ENCODE results near the gene SYN1.

Gene SYN1

DNA sequence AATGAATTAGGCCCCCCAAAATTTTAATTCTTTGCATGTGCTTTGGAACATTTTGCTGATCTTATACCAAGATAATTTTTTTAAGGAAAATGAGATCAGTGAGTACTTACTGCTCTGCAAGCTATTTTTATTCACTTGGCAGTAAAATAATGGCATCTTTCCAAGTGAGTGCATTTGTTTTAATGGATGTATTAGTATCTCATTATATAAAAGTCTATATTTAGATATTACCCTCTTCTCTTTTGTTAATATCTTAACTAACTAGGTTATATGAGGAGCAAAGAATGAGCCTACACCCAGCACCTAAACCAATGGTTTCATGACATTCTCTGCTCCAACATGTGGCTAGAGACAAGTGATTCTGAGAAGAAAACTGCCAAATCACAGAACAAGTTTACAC, 79.8 kb downstream of the SYN1 start:
- Histone ChIP-seq H2BK5ac (ENCODE audit: low read depth, low read length, poor library complexity) (no peak overlapping the region), H3K27ac (ENCODE audit: low read depth, low read length) (no peak overlapping the region), H2AFZ (ENCODE audit: insufficient read depth, low read length, poor library complexity) (no peak overlapping the region), H3K9me3 (ENCODE audit: insufficient read depth, low read depth, low read length) (no peaks in the 10 kb centered on the region), H3K9ac (ENCODE audit: low read length) (no peak overlapping the region), H3K27me3 (ENCODE audit: insufficient read depth, low read length) (no peaks in the 10 kb centered on the region), H3K36me3 (ENCODE audit: control insufficient read depth in 1 of 2, insufficient read depth in 2 of 2, low read length in 2 of 2) (no peaks in the 10 kb centered on the region), H3K18ac (ENCODE audit: low read length) (no peak overlapping the region), H3K79me2 (ENCODE audit: control insufficient read depth, insufficient read depth, low read length, poor library complexity) (no peaks in the 10 kb centered on the region), H3K4me3 (ENCODE audit: low read depth, low read length) (no peak overlapping the region), H2AK5ac (ENCODE audit: low read length) (no peak overlapping the region), H3K4ac (ENCODE audit: low read depth, low read length) (no peak overlapping the region), H4K12ac (ENCODE audit: low read depth, low read length) (no peak overlapping the region), H2BK120ac (ENCODE audit: insufficient read depth, low read length, poor library complexity) (no peak overlapping the region), H3K4me2 (ENCODE audit: low read length) (no peak overlapping the region), H4K8ac (ENCODE audit: low read depth, low read length) (no peak overlapping the region), H4K91ac (ENCODE audit: low read depth, low read length) (no peak overlapping the region), H3K4me1 (ENCODE audit: control insufficient read depth in 1 of 2, insufficient read depth in 2 of 2, low read length in 2 of 2) (no peaks in the 10 kb centered on the region), H3K23ac (ENCODE audit: low read length) (no peak overlapping the region), H3K14ac (ENCODE audit: low read length) (no peak overlapping the region), H2BK12ac (ENCODE audit: low read length) (no peak overlapping the region), H3K79me1 (ENCODE audit: low read length) (peaks cover 2% of the 10 kb centered on the region)
- no peak for DNase-seq

DNA sequence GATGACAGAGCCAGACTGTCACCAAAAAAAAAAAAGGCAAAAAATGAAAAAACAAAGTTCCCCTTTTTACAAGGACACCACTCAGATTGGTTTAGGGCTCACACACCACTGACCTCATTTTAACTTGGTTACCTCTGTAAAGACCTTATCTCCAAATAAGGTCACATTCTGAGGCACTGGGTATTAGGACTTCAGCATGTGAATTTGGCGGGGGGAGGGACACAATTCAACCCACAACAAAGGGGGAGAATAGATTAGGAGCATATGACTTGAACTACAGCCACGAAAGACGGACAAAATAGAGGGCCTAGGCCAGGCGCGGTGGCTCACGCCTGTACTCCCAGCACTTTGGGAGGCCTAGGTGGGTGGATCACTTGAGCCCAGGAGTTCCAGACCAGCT, 89.6 kb downstream of the SYN1 start:
- Histone ChIP-seq H3K79me2 (ENCODE audit: control insufficient read depth, insufficient read depth, low read length, poor library complexity) (no peaks in the 10 kb centered on the region), H3K79me1 (ENCODE audit: low read length) (no peaks in the 10 kb centered on the region), H3K23ac (ENCODE audit: low read length) (no peak overlapping the region), H3K4me2 (ENCODE audit: low read length) (no peak overlapping the region), H2AK5ac (ENCODE audit: low read length) (no peak overlapping the region), H2BK12ac (ENCODE audit: low read length) (no peak overlapping the region), H3K4me1 (ENCODE audit: control insufficient read depth in 1 of 2, insufficient read depth in 2 of 2, low read length in 2 of 2) (no peaks in the 10 kb centered on the region), H3K18ac (ENCODE audit: low read length) (no peak overlapping the region), H3K4ac (ENCODE audit: low read depth, low read length) (no peak overlapping the region), H4K8ac (ENCODE audit: low read depth, low read length) (no peak overlapping the region), H2AFZ (ENCODE audit: insufficient read depth, low read length, poor library complexity) (no peak overlapping the region), H3K9ac (ENCODE audit: low read length) (no peak overlapping the region), H3K14ac (ENCODE audit: low read length) (no peak overlapping the region), H2BK5ac (ENCODE audit: low read depth, low read length, poor library complexity) (no peak overlapping the region), H3K9me3 (ENCODE audit: insufficient read depth, low read depth, low read length) (no peaks in the 10 kb centered on the region), H2BK120ac (ENCODE audit: insufficient read depth, low read length, poor library complexity) (no peak overlapping the region), H3K27me3 (ENCODE audit: insufficient read depth, low read length) (no peaks in the 10 kb centered on the region), H4K91ac (ENCODE audit: low read depth, low read length) (no peak overlapping the region), H3K4me3 (ENCODE audit: low read depth, low read length) (no peak overlapping the region), H4K12ac (ENCODE audit: low read depth, low read length) (no peak overlapping the region), H3K36me3 (ENCODE audit: control insufficient read depth in 1 of 2, insufficient read depth in 2 of 2, low read length in 2 of 2) (no peaks in the 10 kb centered on the region), H3K27ac (ENCODE audit: low read depth, low read length) (no peak overlapping the region)
- DNase-seq, result no peak
- no CpG with 5 or more reads among the region's 6 CpGs for WGBS (ENCODE audit: extremely low coverage, insufficient coverage, insufficient read length)

DNA sequence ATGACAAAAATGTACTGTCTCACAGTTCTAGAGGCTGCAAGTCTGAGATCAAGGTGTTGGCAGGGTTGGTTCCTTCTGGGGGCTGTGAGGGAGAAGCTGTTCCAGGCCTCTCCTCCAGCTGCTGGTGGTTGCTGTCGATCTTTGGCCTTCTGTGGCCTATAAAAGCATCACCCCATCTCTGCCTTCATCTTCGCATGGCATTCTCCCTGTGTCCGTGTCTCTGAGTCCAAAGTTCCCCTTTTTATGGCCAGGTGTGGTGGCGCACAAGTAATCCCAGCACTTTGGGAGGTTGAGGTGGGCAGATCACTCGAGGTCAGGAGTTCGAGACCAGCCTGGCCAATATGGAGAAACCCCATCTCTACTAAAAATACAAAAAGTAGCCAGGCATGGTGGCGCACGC, 90.1 kb downstream of the SYN1 start:
- Histone ChIP-seq H4K8ac (ENCODE audit: low read depth, low read length) (no peak overlapping the region), H3K79me1 (ENCODE audit: low read length) (no peaks in the 10 kb centered on the region), H3K9me3 (ENCODE audit: insufficient read depth, low read depth, low read length) (no peaks in the 10 kb centered on the region), H3K4me3 (ENCODE audit: low read depth, low read length) (no peak overlapping the region), H2BK120ac (ENCODE audit: insufficient read depth, low read length, poor library complexity) (no peak overlapping the region), H3K4me2 (ENCODE audit: low read length) (no peak overlapping the region), H2AFZ (ENCODE audit: insufficient read depth, low read length, poor library complexity) (no peak overlapping the region), H3K79me2 (ENCODE audit: control insufficient read depth, insufficient read depth, low read length, poor library complexity) (no peaks in the 10 kb centered on the region), H3K36me3 (ENCODE audit: control insufficient read depth in 1 of 2, insufficient read depth in 2 of 2, low read length in 2 of 2) (no peaks in the 10 kb centered on the region), H3K14ac (ENCODE audit: low read length) (no peak overlapping the region), H4K91ac (ENCODE audit: low read depth, low read length) (no peak overlapping the region), H3K4ac (ENCODE audit: low read depth, low read length) (no peak overlapping the region), H3K9ac (ENCODE audit: low read length) (no peak overlapping the region), H3K4me1 (ENCODE audit: control insufficient read depth in 1 of 2, insufficient read depth in 2 of 2, low read length in 2 of 2) (no peaks in the 10 kb centered on the region), H3K18ac (ENCODE audit: low read length) (no peak overlapping the region), H3K27me3 (ENCODE audit: insufficient read depth, low read length) (no peaks in the 10 kb centered on the region), H2AK5ac (ENCODE audit: low read length) (no peak overlapping the region), H2BK5ac (ENCODE audit: low read depth, low read length, poor library complexity) (no peak overlapping the region), H2BK12ac (ENCODE audit: low read length) (no peak overlapping the region), H4K12ac (ENCODE audit: low read depth, low read length) (no peak overlapping the region), H3K27ac (ENCODE audit: low read depth, low read length) (no peak overlapping the region), H3K23ac (ENCODE audit: low read length) (no peak overlapping the region)
- WGBS (ENCODE audit: extremely low coverage, insufficient coverage, insufficient read length), result no CpG with 5 or more reads among the region's 8 CpGs
- DNase-seq, result no peak

DNA sequence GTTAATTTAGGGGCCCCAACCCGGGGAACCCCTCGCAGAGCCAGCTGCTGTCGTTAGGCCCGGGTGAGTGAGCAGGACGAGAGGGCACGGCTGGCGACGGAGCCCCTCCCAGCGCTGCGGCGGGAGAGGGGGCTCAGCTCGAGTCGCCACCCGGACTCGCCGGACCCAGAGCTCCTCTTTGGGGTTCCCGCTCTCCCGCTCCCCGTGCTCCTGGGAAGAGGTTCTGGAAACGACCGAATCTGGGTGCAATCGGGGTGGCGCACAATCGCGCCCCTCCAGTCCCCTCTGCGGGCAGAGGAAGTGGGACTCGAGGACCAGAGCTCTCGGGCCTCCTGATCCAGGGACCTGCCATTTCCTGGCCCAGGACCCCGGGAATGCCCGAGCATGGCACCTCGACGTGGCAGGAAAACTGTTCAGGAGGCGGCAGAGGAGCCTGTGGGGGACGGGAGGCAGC, 95.9 kb downstream of the SYN1 start:
- Histone ChIP-seq H2BK12ac (ENCODE audit: low read length) (peak overlapping the region; percentile 44), H4K8ac (ENCODE audit: low read depth, low read length) (peak overlapping the region; percentile 90), H3K18ac (ENCODE audit: low read length) (peak overlapping the region; percentile 84), H2BK120ac (ENCODE audit: insufficient read depth, low read length, poor library complexity) (peak overlapping the region; percentile 33), H2BK5ac (ENCODE audit: low read depth, low read length, poor library complexity) (no peak overlapping the region), H3K4me1 (ENCODE audit: control insufficient read depth in 1 of 2, insufficient read depth in 2 of 2, low read length in 2 of 2) (no peaks in the 10 kb centered on the region), H3K79me1 (ENCODE audit: low read length) (no peaks in the 10 kb centered on the region), H3K36me3 (ENCODE audit: control insufficient read depth in 1 of 2, insufficient read depth in 2 of 2, low read length in 2 of 2) (no peaks in the 10 kb centered on the region), H3K23ac (ENCODE audit: low read length) (no peak overlapping the region), H3K9ac (ENCODE audit: low read length) (no peak overlapping the region), H2AK5ac (ENCODE audit: low read length) (no peak overlapping the region), H3K27me3 (ENCODE audit: insufficient read depth, low read length) (no peaks in the 10 kb centered on the region), H4K12ac (ENCODE audit: low read depth, low read length) (peak overlapping the region; percentile 75), H4K91ac (ENCODE audit: low read depth, low read length) (peak overlapping the region; percentile 52), H3K9me3 (ENCODE audit: insufficient read depth, low read depth, low read length) (no peaks in the 10 kb centered on the region), H3K79me2 (ENCODE audit: control insufficient read depth, insufficient read depth, low read length, poor library complexity) (no peaks in the 10 kb centered on the region), H3K4me2 (ENCODE audit: low read length) (peak overlapping the region; percentile 79), H3K4me3 (ENCODE audit: low read depth, low read length) (peak overlapping the region; percentile 71), H3K4ac (ENCODE audit: low read depth, low read length) (no peak overlapping the region), H3K14ac (ENCODE audit: low read length) (peak overlapping the region; percentile 87), H3K27ac (ENCODE audit: low read depth, low read length) (no peak overlapping the region), H2AFZ (ENCODE audit: insufficient read depth, low read length, poor library complexity) (peak overlapping the region; percentile 70)
- WGBS (ENCODE audit: extremely low coverage, insufficient coverage, insufficient read length), result no CpG with 5 or more reads among the region's 34 CpGs
- DNase-seq, result no peak
